ENCODE results near the gene TRIM8. TPM values are rescaled to one million over a fixed set of nuclear protein-coding genes. Genes with fewer than 3 reads are reported as not detected.

Gene TRIM8
- total RNA-seq, 1 experiment from 2014 or later: 61.4 TPM

DNA sequence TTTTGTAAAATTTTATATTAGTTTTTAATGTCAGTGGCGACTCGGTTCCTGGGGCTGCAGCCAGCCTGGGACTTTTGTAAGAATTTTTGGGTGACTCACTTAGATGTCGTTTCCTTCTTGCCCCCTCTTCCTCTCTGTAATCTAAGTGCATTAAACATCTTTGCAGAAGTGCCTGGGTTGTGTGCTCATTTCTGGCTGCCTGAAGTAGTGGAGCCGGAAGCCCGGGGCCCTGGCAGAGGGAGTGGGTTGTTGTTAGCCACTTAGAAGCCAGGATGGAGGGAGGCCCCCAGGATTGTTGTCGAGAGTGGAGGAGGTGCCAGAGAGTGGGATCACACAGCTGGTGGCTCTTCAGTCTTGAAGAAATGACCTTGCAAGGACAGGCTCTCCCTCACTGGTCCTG lies 11.0 kb upstream of the TRIM8 start:
- no peaks in the 10 kb centered on the region for H3K9me3 ChIP-seq (ENCODE audit: low read length)
- H3K4me1 ChIP-seq (ENCODE audit: insufficient read depth, low read length): peaks cover 58% of the 10 kb centered on the region
- ATAC-seq: peak; percentile 17; the same call in 1 of the 2 replicates
- no peaks in the 10 kb centered on the region for H3K36me3 ChIP-seq (ENCODE audit: low read depth, low read length)
- no peak overlapping the region for H2AFZ ChIP-seq (ENCODE audit: low read length)
- H3K9ac ChIP-seq (ENCODE audit: low read length): no peak overlapping the region
- no peaks in the 10 kb centered on the region for H3K9me2 ChIP-seq (replicated peaks; ENCODE audit: low read length)
- DNase-seq: peak; percentile 26
- H3K79me2 ChIP-seq (ENCODE audit: low read length): no peaks in the 10 kb centered on the region
- peak overlapping the region; percentile 46 for H3K4me2 ChIP-seq (ENCODE audit: low read length)
- H3K27ac ChIP-seq (ENCODE audit: low read length): peak overlapping the region; percentile 36; the same call in 1 of the 2 replicates
- CTCF ChIA-PET: no interaction called here
- H4K20me1 ChIP-seq (ENCODE audit: low read length): no peaks in the 10 kb centered on the region
- BruUV-seq (replicated peaks): no TSS peak
- POLR2A ChIA-PET (ENCODE audit: unreplicated experiment): no interaction called here
- no peaks in the 10 kb centered on the region for H3K27me3 ChIP-seq (ENCODE audit: low read length)
- TF ChIP-seq EZH2 (IDR thresholded peaks at IDR 0.05; ENCODE audit: low read length, unreplicated experiment) (no peak), EZH2phosphoT487 (IDR thresholded peaks at IDR 0.05; ENCODE audit: borderline replicate concordance, low read length) (no peak), CTCF (conservative IDR thresholded peaks at IDR 0.05; ENCODE audit: low read depth, low read length) (no peak)
- intact Hi-C loops (cut with micrococcal nuclease): no loop called here
- H3K4me3 ChIP-seq (ENCODE audit: low read length): no peak overlapping the region
- no peaks in the 10 kb centered on the region for H3F3A ChIP-seq (ENCODE audit: low read length, unreplicated experiment)

GRCh38 chr10:102633848-102634247 lies 10.4 kb upstream of the TRIM8 start:
- Histone ChIP-seq H3K9me2 (replicated peaks; ENCODE audit: low read length) (no peaks in the 10 kb centered on the region), H3K79me2 (ENCODE audit: low read length) (no peaks in the 10 kb centered on the region), H3K9ac (ENCODE audit: low read length) (no peak overlapping the region), H3K36me3 (ENCODE audit: low read depth, low read length) (no peaks in the 10 kb centered on the region), H3F3A (ENCODE audit: low read length, unreplicated experiment) (no peaks in the 10 kb centered on the region), H3K27me3 (ENCODE audit: low read length) (no peaks in the 10 kb centered on the region), H3K27ac (ENCODE audit: low read length) (no peak overlapping the region), H3K4me1 (ENCODE audit: insufficient read depth, low read length) (peaks cover 52% of the 10 kb centered on the region), H3K4me2 (ENCODE audit: low read length) (no peak overlapping the region), H2AFZ (ENCODE audit: low read length) (no peak overlapping the region), H4K20me1 (ENCODE audit: low read length) (no peaks in the 10 kb centered on the region), H3K9me3 (ENCODE audit: low read length) (no peaks in the 10 kb centered on the region), H3K4me3 (ENCODE audit: low read length) (no peak overlapping the region)
- POLR2A ChIA-PET (ENCODE audit: unreplicated experiment): no interaction called here
- intact Hi-C loops (cut with micrococcal nuclease): no loop called here
- no TSS peak for BruUV-seq (replicated peaks)
- DNase-seq (no peak), ATAC-seq (no peak)
- TF ChIP-seq EZH2phosphoT487 (IDR thresholded peaks at IDR 0.05; ENCODE audit: borderline replicate concordance, low read length) (no peak), EZH2 (IDR thresholded peaks at IDR 0.05; ENCODE audit: low read length, unreplicated experiment) (no peak), CTCF (conservative IDR thresholded peaks at IDR 0.05; ENCODE audit: low read depth, low read length) (no peak)
- CTCF ChIA-PET: no interaction called here

DNA sequence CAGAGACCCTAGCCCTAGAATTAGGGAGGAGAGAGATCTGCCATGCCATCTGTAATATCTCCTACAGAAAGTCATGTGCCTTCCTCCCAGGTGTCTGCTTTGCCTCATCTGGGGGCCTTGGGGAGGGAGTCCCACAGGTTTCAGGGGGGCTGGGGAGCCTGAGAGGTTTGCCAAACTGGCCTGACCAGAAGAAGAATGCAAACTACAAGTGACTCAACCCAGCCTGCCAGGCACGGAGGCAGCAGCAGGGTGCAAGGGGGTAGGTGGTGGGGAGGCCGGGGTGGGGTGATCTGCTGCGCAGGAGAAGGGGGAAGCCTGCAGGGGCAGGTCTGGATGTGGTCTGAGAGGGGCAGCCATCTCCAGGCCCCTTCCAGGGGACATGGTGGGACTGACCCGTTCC lies 9.6 kb upstream of the TRIM8 start:
- no peak for ATAC-seq
- H3K9me3 ChIP-seq (ENCODE audit: low read length): no peaks in the 10 kb centered on the region
- H3K9ac ChIP-seq (ENCODE audit: low read length): no peak overlapping the region
- CTCF ChIA-PET: no interaction called here
- H3K36me3 ChIP-seq (ENCODE audit: low read depth, low read length): no peaks in the 10 kb centered on the region
- H3K4me2 ChIP-seq (ENCODE audit: low read length): 0 out of 2 replicates have a peak overlapping the region, but pooled peaks have one; percentile 37
- DNase-seq: no peak
- H3K79me2 ChIP-seq (ENCODE audit: low read length): no peaks in the 10 kb centered on the region
- H3K9me2 ChIP-seq (replicated peaks; ENCODE audit: low read length): no peaks in the 10 kb centered on the region
- no peak overlapping the region for H2AFZ ChIP-seq (ENCODE audit: low read length)
- TF ChIP-seq EZH2phosphoT487 (IDR thresholded peaks at IDR 0.05; ENCODE audit: borderline replicate concordance, low read length): no peak
- no peak for TF ChIP-seq EZH2 (IDR thresholded peaks at IDR 0.05; ENCODE audit: low read length, unreplicated experiment)
- no peak for TF ChIP-seq CTCF (conservative IDR thresholded peaks at IDR 0.05; ENCODE audit: low read depth, low read length)
- no peaks in the 10 kb centered on the region for H3F3A ChIP-seq (ENCODE audit: low read length, unreplicated experiment)
- POLR2A ChIA-PET (ENCODE audit: unreplicated experiment): no interaction called here
- H4K20me1 ChIP-seq (ENCODE audit: low read length): no peaks in the 10 kb centered on the region
- H3K27me3 ChIP-seq (ENCODE audit: low read length): no peaks in the 10 kb centered on the region
- intact Hi-C loops (cut with micrococcal nuclease): no loop called here
- H3K27ac ChIP-seq (ENCODE audit: low read length): no peak overlapping the region
- H3K4me1 ChIP-seq (ENCODE audit: insufficient read depth, low read length): peaks cover 44% of the 10 kb centered on the region
- no TSS peak for BruUV-seq (replicated peaks)
- H3K4me3 ChIP-seq (ENCODE audit: low read length): no peak overlapping the region

Data from PC-3 (cell line).